ENCODE data around the gene FASN. TPM values are rescaled to one million over a fixed set of nuclear protein-coding genes. Genes with fewer than 3 reads are reported as not detected.
A peak's percentile ranks its signal among the peaks of the same experiment; 100 is the strongest.

Gene FASN
- total and polyA plus RNA-seq, 2 of the 13 experiments (the other 11 are each of a cell fraction or from before 2014, with no cell fraction given) = 51.7 to 101 TPM

DNA sequence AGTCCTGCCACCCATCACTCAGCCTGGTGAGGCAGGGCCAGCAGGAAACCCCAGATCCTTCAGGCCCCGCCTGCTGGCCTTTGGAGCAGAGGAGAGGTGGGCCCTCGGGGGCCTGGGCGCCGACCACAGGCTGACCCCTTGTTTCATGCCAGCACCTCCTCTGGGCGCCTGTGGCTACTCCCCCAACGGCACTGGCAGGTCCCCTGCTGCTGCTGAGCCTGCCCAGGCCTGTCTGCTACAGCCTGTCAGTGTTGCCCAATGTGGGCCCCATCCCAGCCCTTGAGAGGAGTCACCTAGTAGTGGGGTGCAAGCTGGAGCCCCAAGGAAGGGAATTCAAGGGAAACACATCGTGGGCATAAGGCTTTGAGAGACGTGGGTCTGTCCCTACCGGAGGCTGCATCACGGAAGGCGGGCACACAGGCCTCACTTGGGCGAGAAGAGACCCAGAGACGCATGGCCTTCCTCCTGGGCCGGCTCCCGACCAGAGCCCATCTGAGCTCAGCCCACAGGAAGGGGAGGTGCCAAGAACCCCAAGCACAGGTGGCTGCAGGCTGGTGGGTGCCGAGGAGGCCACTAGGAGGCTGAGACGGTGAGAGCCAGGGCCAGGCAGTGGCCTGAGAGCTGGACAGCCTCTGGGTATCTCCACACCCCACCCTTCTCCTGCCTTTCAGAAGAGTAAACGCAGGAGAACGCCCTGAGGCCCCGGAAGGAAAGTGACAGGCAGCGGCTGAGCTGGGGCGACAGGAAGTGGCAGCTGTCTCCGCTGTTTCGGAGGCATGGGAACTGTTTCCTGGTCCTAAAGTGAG lies 8.0 kb upstream of the FASN start (continued):
- TF ChIP-seq ZNF772 (CRISPR knock-in tag; IDR thresholded peaks at IDR 0.05) = peak; percentile 78; the same call in 1 of the 2 replicates
- TF ChIP-seq HMGA1 (CRISPR knock-in tag; conservative IDR thresholded peaks at IDR 0.05) = no peak
- peak; percentile 12; the same call in 1 of the 2 replicates for TF ChIP-seq EED (CRISPR knock-in tag; IDR thresholded peaks at IDR 0.05)
- peak; percentile 70; the same call in 1 of the 2 replicates for TF ChIP-seq ZNF619 (CRISPR knock-in tag; IDR thresholded peaks at IDR 0.05)
- peak; percentile 93; the same call in 1 of the 2 replicates for TF ChIP-seq IRF2 (CRISPR knock-in tag; IDR thresholded peaks at IDR 0.05)
- TF ChIP-seq PHB2 (IDR thresholded peaks at IDR 0.05; ENCODE audit: partially characterized antibody) = no peak
- 0 out of 2 replicates have a peak, but pooled peaks have one; percentile 32 for TF ChIP-seq ZNF235 (CRISPR knock-in tag; IDR thresholded peaks at IDR 0.05; ENCODE audit: borderline replicate concordance)
- TF ChIP-seq, protein P1, sequence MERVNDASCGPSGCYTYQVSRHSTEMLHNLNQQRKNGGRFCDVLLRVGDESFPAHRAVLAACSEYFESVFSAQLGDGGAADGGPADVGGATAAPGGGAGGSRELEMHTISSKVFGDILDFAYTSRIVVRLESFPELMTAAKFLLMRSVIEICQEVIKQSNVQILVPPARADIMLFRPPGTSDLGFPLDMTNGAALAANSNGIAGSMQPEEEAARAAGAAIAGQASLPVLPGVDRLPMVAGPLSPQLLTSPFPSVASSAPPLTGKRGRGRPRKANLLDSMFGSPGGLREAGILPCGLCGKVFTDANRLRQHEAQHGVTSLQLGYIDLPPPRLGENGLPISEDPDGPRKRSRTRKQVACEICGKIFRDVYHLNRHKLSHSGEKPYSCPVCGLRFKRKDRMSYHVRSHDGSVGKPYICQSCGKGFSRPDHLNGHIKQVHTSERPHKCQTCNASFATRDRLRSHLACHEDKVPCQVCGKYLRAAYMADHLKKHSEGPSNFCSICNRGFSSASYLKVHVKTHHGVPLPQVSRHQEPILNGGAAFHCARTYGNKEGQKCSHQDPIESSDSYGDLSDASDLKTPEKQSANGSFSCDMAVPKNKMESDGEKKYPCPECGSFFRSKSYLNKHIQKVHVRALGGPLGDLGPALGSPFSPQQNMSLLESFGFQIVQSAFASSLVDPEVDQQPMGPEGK (CRISPR knock-in tag; IDR thresholded peaks at IDR 0.05) = peak; percentile 85
- TF ChIP-seq BRCA1 (CRISPR knock-in tag; IDR thresholded peaks at IDR 0.05) = no peak; the same call in 1 of the 2 replicates
- peak; percentile 95 for TF ChIP-seq ZNF232 (CRISPR knock-in tag; IDR thresholded peaks at IDR 0.05; ENCODE audit: borderline replicate concordance)
- no peak for TF ChIP-seq MAFF (IDR thresholded peaks at IDR 0.05; ENCODE audit: low read depth, low read length)
- peak; percentile 97 for TF ChIP-seq ZIK1 (CRISPR knock-in tag; IDR thresholded peaks at IDR 0.05; ENCODE audit: borderline replicate concordance, low read depth)
- TF ChIP-seq SMAD1 (CRISPR knock-in tag; IDR thresholded peaks at IDR 0.05; ENCODE audit: borderline replicate concordance, low read depth) = peak; percentile 84; the same call in 1 of the 2 replicates
- TF ChIP-seq, protein P2, sequence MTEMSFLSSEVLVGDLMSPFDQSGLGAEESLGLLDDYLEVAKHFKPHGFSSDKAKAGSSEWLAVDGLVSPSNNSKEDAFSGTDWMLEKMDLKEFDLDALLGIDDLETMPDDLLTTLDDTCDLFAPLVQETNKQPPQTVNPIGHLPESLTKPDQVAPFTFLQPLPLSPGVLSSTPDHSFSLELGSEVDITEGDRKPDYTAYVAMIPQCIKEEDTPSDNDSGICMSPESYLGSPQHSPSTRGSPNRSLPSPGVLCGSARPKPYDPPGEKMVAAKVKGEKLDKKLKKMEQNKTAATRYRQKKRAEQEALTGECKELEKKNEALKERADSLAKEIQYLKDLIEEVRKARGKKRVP (CRISPR knock-in tag; IDR thresholded peaks at IDR 0.05) = peak in 1 of 2 experiments; percentile 9; a peak in 1 of 4 replicates
- no peak for TF ChIP-seq CBX2 (IDR thresholded peaks at IDR 0.05; ENCODE audit: low read depth, low read length)
- no peak; the same call in 1 of the 2 replicates for TF ChIP-seq CBX2 (CRISPR knock-in tag; IDR thresholded peaks at IDR 0.05; ENCODE audit: low read depth)
- TF ChIP-seq, protein P3, sequence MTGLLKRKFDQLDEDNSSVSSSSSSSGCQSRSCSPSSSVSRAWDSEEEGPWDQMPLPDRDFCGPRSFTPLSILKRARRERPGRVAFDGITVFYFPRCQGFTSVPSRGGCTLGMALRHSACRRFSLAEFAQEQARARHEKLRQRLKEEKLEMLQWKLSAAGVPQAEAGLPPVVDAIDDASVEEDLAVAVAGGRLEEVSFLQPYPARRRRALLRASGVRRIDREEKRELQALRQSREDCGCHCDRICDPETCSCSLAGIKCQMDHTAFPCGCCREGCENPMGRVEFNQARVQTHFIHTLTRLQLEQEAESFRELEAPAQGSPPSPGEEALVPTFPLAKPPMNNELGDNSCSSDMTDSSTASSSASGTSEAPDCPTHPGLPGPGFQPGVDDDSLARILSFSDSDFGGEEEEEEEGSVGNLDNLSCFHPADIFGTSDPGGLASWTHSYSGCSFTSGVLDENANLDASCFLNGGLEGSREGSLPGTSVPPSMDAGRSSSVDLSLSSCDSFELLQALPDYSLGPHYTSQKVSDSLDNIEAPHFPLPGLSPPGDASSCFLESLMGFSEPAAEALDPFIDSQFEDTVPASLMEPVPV (CRISPR knock-in tag; IDR thresholded peaks at IDR 0.05) = peak; percentile 96
- TF ChIP-seq, protein P4, sequence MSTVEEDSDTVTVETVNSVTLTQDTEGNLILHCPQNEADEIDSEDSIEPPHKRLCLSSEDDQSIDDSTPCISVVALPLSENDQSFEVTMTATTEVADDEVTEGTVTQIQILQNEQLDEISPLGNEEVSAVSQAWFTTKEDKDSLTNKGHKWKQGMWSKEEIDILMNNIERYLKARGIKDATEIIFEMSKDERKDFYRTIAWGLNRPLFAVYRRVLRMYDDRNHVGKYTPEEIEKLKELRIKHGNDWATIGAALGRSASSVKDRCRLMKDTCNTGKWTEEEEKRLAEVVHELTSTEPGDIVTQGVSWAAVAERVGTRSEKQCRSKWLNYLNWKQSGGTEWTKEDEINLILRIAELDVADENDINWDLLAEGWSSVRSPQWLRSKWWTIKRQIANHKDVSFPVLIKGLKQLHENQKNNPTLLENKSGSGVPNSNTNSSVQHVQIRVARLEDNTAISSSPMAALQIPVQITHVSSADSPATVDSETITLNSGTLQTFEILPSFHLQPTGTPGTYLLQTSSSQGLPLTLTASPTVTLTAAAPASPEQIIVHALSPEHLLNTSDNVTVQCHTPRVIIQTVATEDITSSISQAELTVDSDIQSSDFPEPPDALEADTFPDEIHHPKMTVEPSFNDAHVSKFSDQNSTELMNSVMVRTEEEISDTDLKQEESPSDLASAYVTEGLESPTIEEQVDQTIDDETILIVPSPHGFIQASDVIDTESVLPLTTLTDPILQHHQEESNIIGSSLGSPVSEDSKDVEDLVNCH (CRISPR knock-in tag; IDR thresholded peaks at IDR 0.05) = no peak
- 0 out of 2 replicates have a peak, but pooled peaks have one; percentile 75 for TF ChIP-seq ZNF746 (CRISPR knock-in tag; IDR thresholded peaks at IDR 0.05)
- peak; percentile 96 for TF ChIP-seq AGO2 (optimal IDR thresholded peaks at IDR 0.05; ENCODE audit: low read depth, low read length)
- TF ChIP-seq, protein P5, sequence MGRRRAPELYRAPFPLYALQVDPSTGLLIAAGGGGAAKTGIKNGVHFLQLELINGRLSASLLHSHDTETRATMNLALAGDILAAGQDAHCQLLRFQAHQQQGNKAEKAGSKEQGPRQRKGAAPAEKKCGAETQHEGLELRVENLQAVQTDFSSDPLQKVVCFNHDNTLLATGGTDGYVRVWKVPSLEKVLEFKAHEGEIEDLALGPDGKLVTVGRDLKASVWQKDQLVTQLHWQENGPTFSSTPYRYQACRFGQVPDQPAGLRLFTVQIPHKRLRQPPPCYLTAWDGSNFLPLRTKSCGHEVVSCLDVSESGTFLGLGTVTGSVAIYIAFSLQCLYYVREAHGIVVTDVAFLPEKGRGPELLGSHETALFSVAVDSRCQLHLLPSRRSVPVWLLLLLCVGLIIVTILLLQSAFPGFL (CRISPR knock-in tag; IDR thresholded peaks at IDR 0.05) = no peak

All from HepG2 (cell line).